Suppressor macrophage (primary cell): ENCODE data around the gene DDTL.

Source experiments
- DNase-seq, 4 experiments: peaks; one replicate each; pipeline ENCODE4 v3.0.0-alpha.2; 2020 to 2022

The DDTL gene

GRCh38 chr22:24006207-24006913 lies 39.7 kb downstream of the DDTL start:
- DNase-seq: no peak

GRCh38 chr22:24006914-24007214 lies 40.2 kb downstream of the DDTL start:
- DNase-seq: no peak

GRCh38 chr22:24007253-24008021 lies 40.7 kb downstream of the DDTL start:
- no peak for DNase-seq

GRCh38 chr22:24008022-24008283 lies 41.3 kb downstream of the DDTL start:
- no peak for DNase-seq

- DNase-seq: no peak
Observed at GRCh38 chr22:24008381-24009226, 41.9 kb downstream of the DDTL start.

- no peak for DNase-seq
Observed at GRCh38 chr22:24009227-24010017, 42.7 kb downstream of the DDTL start.

- no peak for DNase-seq
Observed at GRCh38 chr22:24010018-24010391, 43.3 kb downstream of the DDTL start.

GRCh38 chr22:24011735-24012068 lies 45.0 kb downstream of the DDTL start:
- DNase-seq: no peak

- no peak for DNase-seq
Observed at GRCh38 chr22:24016156-24016555, 49.5 kb downstream of the DDTL start.

GRCh38 chr22:24021304-24021703 lies 54.6 kb downstream of the DDTL start:
- no peak for DNase-seq
